Uterus (tissue), 2 donors: ENCODE measurements around the gene ZFYVE1.
A peak's percentile ranks its signal among the peaks of the same experiment; 100 is the strongest.

Experiments
- POLR2A ChIP-seq, 2 donors: fragments of 450-650 bp; IDR thresholded peaks; one replicate each; pipeline ENCODE4 v1.6.1; 2016; ENCODE audit warnings: antibody characterized with exemption in 2 of 2, mild to moderate bottlenecking in 1 of 2, moderate library complexity in 1 of 2
- TF ChIP-seq, protein P1 (sequence below), 4 experiments: fragments of 200-600 bp in 2 of 4; fragments of 450-650 bp in 2 of 4; sonication (generic) in 2 of 4; IDR thresholded peaks; one replicate each; pipeline ENCODE4 v1.5.1; 2016 to 2019; ENCODE audit warnings: antibody characterized with exemption in 4 of 4, mild to moderate bottlenecking in 2 of 4, moderate library complexity in 1 of 4

DNA sequence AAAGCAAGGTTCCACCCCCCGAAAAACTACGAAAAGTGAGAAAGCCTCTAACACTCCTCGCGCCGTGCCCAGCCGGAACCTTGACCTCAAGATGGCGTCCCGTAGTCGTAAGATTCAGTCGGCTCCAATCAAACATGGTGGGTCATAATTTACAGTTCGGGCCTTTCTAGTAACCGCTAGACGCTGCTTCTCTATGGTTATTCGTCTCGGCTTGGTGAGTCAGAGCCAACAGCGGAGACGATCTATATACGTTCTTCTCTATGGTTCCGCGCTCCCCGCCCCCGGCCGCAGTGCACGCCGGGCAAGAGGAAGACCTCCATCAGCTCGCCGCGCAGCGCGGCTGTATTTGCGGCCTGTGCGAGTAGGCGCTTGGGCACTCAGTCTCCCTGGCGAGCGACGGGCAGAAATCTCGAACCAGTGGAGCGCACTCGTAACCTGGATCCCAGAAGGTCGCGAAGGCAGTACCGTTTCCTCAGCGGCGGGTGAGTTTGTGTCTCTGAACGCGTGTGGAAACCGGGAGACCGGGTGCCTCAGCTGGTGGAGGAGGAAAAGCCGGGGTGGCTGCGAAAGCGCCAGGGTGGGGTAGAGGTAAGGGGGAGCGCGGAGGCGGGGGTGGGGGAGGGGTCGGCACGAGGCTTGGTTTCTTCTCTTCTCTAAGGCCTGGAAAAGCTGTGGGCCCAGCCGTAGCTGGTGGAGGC, 31.5 kb upstream of the ZFYVE1 start, which contains the start of gene RBM25:
- TF ChIP-seq, protein P1, sequence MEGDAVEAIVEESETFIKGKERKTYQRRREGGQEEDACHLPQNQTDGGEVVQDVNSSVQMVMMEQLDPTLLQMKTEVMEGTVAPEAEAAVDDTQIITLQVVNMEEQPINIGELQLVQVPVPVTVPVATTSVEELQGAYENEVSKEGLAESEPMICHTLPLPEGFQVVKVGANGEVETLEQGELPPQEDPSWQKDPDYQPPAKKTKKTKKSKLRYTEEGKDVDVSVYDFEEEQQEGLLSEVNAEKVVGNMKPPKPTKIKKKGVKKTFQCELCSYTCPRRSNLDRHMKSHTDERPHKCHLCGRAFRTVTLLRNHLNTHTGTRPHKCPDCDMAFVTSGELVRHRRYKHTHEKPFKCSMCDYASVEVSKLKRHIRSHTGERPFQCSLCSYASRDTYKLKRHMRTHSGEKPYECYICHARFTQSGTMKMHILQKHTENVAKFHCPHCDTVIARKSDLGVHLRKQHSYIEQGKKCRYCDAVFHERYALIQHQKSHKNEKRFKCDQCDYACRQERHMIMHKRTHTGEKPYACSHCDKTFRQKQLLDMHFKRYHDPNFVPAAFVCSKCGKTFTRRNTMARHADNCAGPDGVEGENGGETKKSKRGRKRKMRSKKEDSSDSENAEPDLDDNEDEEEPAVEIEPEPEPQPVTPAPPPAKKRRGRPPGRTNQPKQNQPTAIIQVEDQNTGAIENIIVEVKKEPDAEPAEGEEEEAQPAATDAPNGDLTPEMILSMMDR (IDR thresholded peaks at IDR 0.05): peak in 2 of 4 experiments; percentile 8 to 10
- peak; percentile 89 to 95 for TF ChIP-seq POLR2A (IDR thresholded peaks at IDR 0.05)
